Stimulated activated CD4-positive, alpha-beta T cell treated with anti-CD3 and anti-CD28 coated beads, Interleukin-1b, Interleukin-23, amount 100 ng/mL, for 4 hours (primary cell): ENCODE measurements around the gene SLC38A11.

ENCODE experiments used
- DNase-seq, 2 donors: peaks; one replicate each; pipeline ENCODE4 v3.0.0-alpha.2; 2020; ENCODE audit warnings: low read depth in 2 of 2

The SLC38A11 gene

GRCh38 chr2:164917296-164917903 lies 37.9 kb downstream of the SLC38A11 start:
- DNase-seq, result no peak

- DNase-seq, result no peak
Observed at GRCh38 chr2:164915566-164915965, 39.8 kb downstream of the SLC38A11 start.

DNA sequence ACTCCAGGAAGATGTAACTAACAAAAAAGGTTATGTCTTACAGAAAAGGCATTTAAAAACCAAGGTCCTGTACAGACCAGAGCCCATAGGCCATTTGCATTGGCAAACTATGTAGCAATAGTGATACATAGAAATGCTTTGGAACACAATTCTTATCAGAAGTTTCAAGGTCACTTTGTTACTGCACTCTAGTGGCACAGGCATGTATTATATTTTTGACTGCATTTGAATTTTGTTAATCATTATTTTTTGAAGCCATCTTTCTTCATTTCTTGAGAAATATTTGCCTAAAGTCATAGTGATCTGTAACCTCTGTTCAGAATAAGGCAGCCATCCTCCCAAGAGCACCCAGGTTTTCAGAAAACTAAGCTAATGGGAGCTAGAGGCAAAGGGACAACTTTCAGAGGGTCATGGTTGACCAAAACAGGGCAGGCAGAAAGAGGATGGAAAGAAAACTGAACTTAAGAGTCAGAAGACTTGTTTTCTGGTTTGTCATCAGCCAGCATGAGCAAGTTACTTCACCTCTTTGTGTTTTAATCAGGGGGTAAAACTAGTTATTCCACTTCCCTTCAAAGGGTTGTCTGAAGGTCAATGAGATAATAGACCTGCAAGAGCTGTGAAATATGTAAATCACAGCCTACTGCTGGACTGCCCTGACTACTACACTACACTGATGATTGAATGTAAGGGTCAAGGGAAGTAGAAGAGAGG lies 41.5 kb downstream of the SLC38A11 start:
- DNase-seq, result no peak

GRCh38 chr2:164913011-164913410 lies 42.3 kb downstream of the SLC38A11 start:
- DNase-seq, result no peak

- no peak for DNase-seq
Observed at GRCh38 chr2:164911832-164912231, 43.5 kb downstream of the SLC38A11 start.

DNA sequence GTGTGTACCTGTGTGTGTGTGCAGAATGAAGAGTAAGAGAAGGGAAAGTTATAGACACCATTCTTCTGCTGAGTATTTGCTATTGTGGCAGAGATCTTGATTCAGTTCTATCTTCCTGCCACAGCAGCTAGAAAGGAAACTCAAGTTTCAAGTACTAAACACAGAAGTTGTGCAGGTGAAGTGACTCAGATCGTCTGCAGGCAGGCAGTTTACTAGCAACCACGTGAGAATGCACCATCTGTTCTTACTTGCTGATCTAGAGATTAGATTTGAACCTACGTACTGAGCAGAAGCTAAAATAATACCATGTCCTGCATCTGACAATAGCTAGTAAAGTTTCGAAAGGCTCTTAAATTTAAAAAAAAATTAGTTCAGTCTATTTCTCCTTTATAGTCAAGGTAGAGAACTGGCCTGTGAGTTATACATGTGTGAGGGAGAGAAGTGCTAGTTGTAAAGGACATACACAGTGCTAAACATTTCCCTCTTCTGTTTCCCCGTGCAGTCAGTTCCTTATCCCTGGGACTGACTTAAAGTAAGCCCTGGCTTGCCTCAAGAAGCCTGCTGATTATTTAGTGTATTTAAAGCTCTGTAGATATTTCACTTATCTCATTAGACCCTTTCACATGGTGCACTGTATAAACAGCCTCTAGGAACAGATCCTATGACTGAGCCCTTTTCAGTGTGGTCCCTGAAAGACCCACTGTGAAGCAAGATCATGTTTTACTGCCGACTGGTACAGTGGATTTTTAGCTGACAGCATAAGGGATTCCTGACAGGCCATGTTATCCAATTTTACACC lies 45.0 kb downstream of the SLC38A11 start:
- no peak for DNase-seq

- DNase-seq, result no peak
Observed at GRCh38 chr2:164906947-164907346, 48.4 kb downstream of the SLC38A11 start.

DNA sequence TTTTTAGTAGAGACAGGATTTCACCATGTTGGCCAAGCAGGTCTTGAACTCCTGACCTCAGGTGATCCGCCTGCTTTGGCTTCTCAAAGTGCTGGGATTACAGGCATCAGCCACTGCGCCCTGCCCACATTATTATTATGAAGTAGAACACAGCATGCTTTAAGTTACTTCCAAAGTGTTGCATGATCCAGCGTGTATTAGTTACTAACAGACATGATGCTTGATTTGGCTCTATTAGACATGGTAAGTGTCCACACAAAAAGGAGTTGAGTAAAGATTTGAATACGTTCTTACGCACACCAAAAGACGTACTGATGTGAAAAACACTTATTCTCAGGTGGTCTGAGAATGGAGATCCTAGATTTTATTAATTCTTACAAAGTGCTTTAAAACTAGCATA lies 50.0 kb downstream of the SLC38A11 start:
- no peak for DNase-seq

DNA sequence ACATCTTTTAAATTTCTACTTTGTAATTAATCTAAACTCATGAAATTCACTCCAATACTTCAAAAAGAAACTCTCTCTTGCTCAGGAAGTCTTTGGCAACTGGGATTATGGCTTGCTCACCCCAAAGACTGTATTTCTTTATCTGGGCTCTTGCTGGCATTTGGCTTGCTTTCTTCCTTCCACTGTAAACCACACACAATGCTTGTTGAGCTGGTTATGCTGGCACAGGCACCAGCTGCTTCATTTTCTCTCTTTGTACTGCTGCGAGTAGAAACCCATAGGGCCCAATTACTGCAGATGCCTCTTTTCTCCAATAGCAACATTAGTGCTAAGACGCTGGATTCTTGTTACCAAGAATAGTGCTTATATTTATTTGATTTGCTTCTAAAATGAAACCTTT lies 51.4 kb downstream of the SLC38A11 start:
- no peak for DNase-seq

DNA sequence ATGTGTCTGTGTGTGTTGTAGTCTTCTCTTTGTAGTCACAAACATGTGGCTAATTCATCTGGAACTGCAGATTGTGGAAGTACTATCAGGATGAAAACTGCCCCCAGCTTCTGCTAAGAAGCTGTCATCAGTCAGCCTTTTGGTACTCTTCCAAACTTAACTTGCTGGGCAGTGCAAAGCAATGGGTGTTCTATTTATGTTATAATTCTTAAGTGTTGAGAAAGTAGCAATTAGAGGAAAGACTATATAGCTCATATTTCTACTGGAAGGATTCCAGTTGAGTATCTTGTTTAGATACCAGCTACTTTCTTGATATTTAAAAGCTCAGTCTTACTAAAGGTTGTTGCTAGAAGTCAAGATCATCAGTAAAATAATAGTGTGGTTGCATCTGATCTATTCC lies 52.1 kb downstream of the SLC38A11 start:
- DNase-seq, result no peak

DNA sequence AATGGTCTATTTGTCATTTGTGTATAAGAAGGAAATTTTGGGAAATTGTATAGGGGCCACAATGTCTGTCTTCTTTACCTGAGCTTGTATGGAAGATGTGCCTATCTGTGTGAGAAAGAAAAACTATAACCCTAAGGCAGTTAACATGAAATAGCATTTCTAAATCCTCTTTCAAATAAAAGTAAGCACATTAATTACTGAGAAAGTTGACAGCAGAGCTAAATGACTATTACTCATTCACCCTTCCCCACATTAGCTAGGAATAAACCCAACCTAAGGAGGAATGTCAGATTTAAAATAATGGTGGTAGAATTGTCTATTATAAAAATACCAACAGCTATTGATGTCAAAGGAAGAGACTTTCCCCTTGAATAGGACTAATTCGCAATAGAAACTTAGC lies 56.2 kb downstream of the SLC38A11 start:
- DNase-seq, result no peak

DNA sequence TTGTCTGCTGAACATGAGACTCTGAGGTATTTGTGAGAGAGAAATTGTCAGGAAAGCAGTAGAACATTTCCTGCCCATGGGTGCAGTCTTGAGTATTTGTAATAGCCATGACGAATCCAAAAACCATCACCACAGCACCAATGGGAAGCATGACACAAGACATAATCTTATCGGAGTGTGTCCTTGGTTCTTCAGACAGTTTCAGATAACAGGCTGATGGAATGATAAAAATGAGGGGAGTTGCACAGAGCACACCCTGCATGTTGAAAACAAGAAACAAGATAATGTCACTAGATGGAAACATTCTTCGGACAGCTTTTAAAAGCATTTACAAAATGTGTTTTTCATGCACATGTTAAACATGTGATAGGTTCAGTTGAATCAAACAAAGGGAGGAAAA lies 56.9 kb downstream of the SLC38A11 start:
- no peak for DNase-seq

DNA sequence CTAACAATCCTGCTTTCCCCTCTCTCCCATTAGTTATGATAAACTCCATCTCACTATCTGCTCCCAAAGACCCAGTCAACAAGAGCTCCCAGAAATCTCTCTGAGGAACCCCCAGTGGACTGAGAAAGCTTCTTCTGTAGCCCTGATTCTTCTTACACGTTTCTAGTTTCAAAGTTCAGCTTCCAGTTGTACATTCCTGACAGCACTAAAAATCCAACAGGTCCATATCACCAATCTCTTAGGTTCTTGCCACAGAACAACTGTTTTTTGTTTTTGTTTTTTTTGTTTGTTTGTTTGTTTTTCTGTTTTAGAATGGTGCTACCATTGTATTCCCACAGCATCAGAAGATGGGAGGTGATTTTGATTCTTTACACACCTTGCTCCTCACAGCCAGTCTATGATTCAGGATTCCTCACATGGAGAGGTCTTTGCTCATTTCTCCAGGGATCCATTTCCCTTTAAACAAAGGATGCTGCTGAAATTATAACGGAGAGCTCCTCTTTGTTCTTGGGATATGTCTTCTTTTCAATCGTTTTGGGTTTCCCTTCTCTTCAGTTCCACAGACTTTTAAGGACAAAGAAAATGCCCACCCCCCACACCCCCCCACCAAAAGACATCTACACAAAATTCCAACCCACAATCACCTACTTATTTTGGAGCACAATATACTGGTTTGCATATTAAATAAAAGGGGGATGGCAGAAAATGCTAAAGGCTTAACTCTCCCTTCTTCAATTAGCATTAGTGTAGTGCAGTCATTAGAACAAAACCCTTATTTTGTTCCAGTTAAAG lies 57.7 kb downstream of the SLC38A11 start:
- no peak for DNase-seq

DNA sequence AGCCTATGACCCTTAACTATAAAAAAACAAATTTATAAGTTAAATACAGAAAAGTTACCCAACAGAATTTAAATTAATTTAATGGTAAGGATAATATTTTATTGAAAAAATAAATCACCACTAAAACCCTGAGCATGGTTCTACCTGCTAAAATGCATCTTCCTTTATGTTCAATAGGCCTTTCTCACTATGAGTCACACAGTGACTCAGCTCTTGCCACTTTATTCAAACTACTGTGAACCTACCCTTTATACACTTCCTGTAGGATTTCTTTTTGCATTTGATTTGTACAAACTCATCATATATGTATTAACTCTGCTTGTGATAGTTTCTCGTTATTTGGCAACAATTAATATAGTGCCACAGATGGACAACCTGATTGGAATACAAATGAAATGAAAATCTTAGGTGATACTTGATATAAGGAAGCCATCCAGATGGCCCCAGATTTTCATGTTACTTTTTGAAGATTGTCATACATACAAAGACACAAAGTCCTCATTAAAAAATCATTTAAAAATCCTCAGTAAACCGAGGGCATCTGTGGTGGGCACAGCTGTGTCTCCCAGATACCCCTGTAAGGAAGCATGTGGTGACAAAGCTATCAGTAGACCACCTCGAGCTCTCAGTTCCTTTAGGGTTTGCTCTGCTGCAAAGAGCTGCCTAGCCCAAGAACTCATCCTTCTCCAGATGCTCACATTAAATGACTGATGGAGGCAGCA lies 58.5 kb downstream of the SLC38A11 start:
- no peak for DNase-seq

- no peak for DNase-seq
Observed at GRCh38 chr2:164896226-164896625, 59.1 kb downstream of the SLC38A11 start.

GRCh38 chr2:164891460-164891859 lies 63.9 kb downstream of the SLC38A11 start:
- DNase-seq, result no peak

GRCh38 chr2:164890544-164890943 lies 64.8 kb downstream of the SLC38A11 start:
- no peak for DNase-seq

- DNase-seq, result no peak
Observed at GRCh38 chr2:164888592-164888991, 66.7 kb downstream of the SLC38A11 start.

GRCh38 chr2:164887434-164888144 lies 67.7 kb downstream of the SLC38A11 start:
- DNase-seq, result no peak

DNA sequence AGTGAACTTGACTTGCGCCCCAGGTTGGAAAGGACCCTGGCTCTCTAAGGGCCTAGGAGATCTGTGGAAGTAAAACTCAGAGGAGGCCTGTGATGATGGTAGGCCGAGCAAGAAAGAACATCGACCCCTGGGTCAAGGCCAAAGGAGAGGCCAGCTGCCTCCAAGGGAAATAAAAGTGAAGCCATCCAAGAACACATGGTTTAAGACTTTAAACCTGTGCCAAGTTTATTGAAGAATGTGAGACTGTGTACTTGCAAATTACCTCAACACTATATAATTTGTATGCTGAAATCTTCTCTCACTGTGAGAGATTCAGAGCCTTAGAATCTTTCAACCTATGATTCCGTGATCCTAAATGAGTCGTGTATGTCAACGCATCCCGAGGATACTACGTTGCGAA lies 73.0 kb downstream of the SLC38A11 start:
- DNase-seq, result no peak

DNA sequence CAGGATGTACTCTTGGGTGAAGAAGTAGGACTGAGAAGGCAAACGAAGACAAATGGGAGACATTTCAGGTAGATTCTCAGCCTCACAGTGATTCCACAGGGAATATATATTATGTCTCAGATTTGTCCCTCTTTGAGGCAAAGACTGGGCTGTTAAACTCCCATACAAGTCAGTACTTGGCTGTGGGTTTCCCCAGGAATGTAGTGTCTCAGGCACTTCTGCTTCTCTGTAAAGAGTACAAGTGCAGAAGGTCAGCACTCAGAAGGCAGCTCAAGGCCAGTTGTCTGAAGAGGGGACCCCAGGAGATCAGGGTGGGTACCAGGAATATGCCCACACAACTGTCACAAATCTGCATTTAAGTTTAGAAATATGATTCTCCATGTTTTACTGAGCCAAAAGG lies 73.8 kb downstream of the SLC38A11 start:
- DNase-seq, result no peak
